Ovary (tissue), 9 donors: Measurements from ENCODE around the gene ACO1. TPM values are rescaled to one million over a fixed set of nuclear protein-coding genes. Genes with fewer than 3 reads are reported as not detected.

Source experiments
- DNase-seq, 5 donors: peaks; one replicate each; pipeline ENCODE4 v3.0.0-alpha.2; 2019 to 2020
- H3K27ac ChIP-seq, 2 donors: fragments of 200-600 bp; one replicate each; pipeline versions ENCODE4 v1.5.1 to v1.8.0; 2019 to 2022
- H3K27me3 ChIP-seq: fragments of 200-600 bp; one replicate; pipeline ENCODE4 v1.8.0; 2022
- H3K36me3 ChIP-seq: fragments of 200-600 bp; sonication (generic); one replicate; pipeline ENCODE4 v1.5.1; 2019
- H3K4me1 ChIP-seq: one replicate; pipeline ENCODE4 v1.8.1; 2013; ENCODE audit warnings: mild to moderate bottlenecking, moderate library complexity; ENCODE audit not compliant: insufficient read depth
- H3K4me3 ChIP-seq: fragments of 200-600 bp; sonication (generic); one replicate; pipeline ENCODE4 v1.5.1; 2017
- H3K9me3 ChIP-seq, 2 donors: fragments of 200-600 bp in 1 of 2; sonication (generic) in 1 of 2; one replicate each; pipeline versions ENCODE4 v1.5.1 to v1.8.1; 2013 to 2019; ENCODE audit warnings: mild to moderate bottlenecking in 1 of 2, moderate library complexity in 1 of 2
- EP300 ChIP-seq: sonication (generic); formaldehyde crosslinking; IDR thresholded peaks from one replicate; pipeline ENCODE4 v1.6.1; 2017; ENCODE audit warnings: antibody characterized with exemption
- POLR2A ChIP-seq: fragments of 450-650 bp; IDR thresholded peaks from one replicate; pipeline ENCODE4 v1.6.1; 2017; ENCODE audit warnings: antibody characterized with exemption, mild to moderate bottlenecking, moderate library complexity
- WGBS, 3 donors: extraction: QIAGEN DNeasy Blood & Tissue Kit in 1 of 3; methylation state at CpG; one replicate each; pipeline versions ENCODE4 v1.1.5 to v1.1.7; 2013 to 2017; 5-methylcytosine and 5-hydroxymethylcytosine counted together
- intact Hi-C, 4 donors: fragments of 100-400 bp; cut with DNase I; formaldehyde crosslinking; loops; one replicate each; pipeline versions ENCODE4 v1.11.0 to v1.15.1; 2022 to 2023
- polyA plus RNA-seq, 2 donors: library from polyadenylated mRNA; stranded (reverse); fragments of 200-250 nt in 1 of 2; fragments of 350-450 nt in 1 of 2; fragmentation: Illumina TruSeq in 1 of 2; extraction: RNeasy Lipid Tissue Mini Kit (QIAGEN cat#74804) in 1 of 2; gene quantifications; one replicate each; pipeline ENCODE4 v1.2.3, GENCODE V29; 2013 to 2014
- total RNA-seq, 7 donors: library from RNA; depleted of rRNA in 2 of 7; stranded (reverse); fragments of >200 nt in 2 of 7; fragmentation: NEBNext Ultra II Directional in 3 of 7; extraction: Animal tissue kit (Norgen Biotek cat#: 25700) in 3 of 7; gene quantifications; one replicate each; pipeline versions ENCODE4 v1.1.0 to v1.2.4, GENCODE V29; 2016 to 2023
- TF ChIP-seq, protein P1 (sequence below), 3 donors: fragments of 450-650 bp in 2 of 3; fragments of 200-600 bp in 1 of 3; IDR thresholded peaks; one replicate each; pipeline versions ENCODE4 v1.5.1 to v1.8.0; 2016 to 2022; ENCODE audit warnings: antibody characterized with exemption in 3 of 3, mild to moderate bottlenecking in 1 of 3
- donor health status: DM: no; HTN: no; CAD: no; lungs with moderate emphysema.
- donor health status: DM: no; HTN: no; CAD: no.
- donor health status: Bipolar disorder and iron deficiency.
- donor health status: DM: yes; HTN: yes; CAD: no.
- donor health status: DM: no; HTN: no; CAD: no.
- donor health status: DM: yes; HTN: yes; CAD: no.

The ACO1 gene
- total and polyA plus RNA-seq, 9 donors, result 15.6 to 111 (median 30.5) TPM

- no peaks in the 10 kb centered on the region for H3K36me3 ChIP-seq
- TF ChIP-seq, protein P1, sequence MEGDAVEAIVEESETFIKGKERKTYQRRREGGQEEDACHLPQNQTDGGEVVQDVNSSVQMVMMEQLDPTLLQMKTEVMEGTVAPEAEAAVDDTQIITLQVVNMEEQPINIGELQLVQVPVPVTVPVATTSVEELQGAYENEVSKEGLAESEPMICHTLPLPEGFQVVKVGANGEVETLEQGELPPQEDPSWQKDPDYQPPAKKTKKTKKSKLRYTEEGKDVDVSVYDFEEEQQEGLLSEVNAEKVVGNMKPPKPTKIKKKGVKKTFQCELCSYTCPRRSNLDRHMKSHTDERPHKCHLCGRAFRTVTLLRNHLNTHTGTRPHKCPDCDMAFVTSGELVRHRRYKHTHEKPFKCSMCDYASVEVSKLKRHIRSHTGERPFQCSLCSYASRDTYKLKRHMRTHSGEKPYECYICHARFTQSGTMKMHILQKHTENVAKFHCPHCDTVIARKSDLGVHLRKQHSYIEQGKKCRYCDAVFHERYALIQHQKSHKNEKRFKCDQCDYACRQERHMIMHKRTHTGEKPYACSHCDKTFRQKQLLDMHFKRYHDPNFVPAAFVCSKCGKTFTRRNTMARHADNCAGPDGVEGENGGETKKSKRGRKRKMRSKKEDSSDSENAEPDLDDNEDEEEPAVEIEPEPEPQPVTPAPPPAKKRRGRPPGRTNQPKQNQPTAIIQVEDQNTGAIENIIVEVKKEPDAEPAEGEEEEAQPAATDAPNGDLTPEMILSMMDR (IDR thresholded peaks at IDR 0.05), result no peak
- TF ChIP-seq POLR2A (no peak), EP300 (no peak)
- intact Hi-C loops, result no loop called here
- H3K27me3 ChIP-seq, result no peaks in the 10 kb centered on the region
- H3K4me3 ChIP-seq, result no peak overlapping the region
- H3K9me3 ChIP-seq, result no peaks in the 10 kb centered on the region
- H3K27ac ChIP-seq, result no peak overlapping the region
- no peaks in the 10 kb centered on the region for H3K4me1 ChIP-seq
- no peak for DNase-seq
Measured at GRCh38 chr9:32371279-32371678, 13.2 kb upstream of the ACO1 start.

- H3K4me3 ChIP-seq, result no peak overlapping the region
- H3K4me1 ChIP-seq, result no peaks in the 10 kb centered on the region
- no peaks in the 10 kb centered on the region for H3K9me3 ChIP-seq
- no peak overlapping the region for H3K27ac ChIP-seq
- H3K27me3 ChIP-seq, result no peaks in the 10 kb centered on the region
- 88 to 94% (median 93%) methylated on average over 2 of the region's 2 CpGs for WGBS, 3 donors
- no peaks in the 10 kb centered on the region for H3K36me3 ChIP-seq
- intact Hi-C loops, result no loop called here
- no peak for DNase-seq
- TF ChIP-seq POLR2A, result no peak
- no peak for TF ChIP-seq EP300
- TF ChIP-seq, protein P1 (IDR thresholded peaks at IDR 0.05), result no peak
Measured at GRCh38 chr9:32371679-32372078, 12.8 kb upstream of the ACO1 start.

- no peaks in the 10 kb centered on the region for H3K27me3 ChIP-seq
- no peaks in the 10 kb centered on the region for H3K9me3 ChIP-seq
- DNase-seq, result no peak
- WGBS, 3 donors, result 25 to 37% (median 33%) methylated on average over 2 of the region's 2 CpGs
- no peak overlapping the region for H3K27ac ChIP-seq
- TF ChIP-seq, protein P1 (IDR thresholded peaks at IDR 0.05), result no peak
- no peak for TF ChIP-seq POLR2A
- no peak for TF ChIP-seq EP300
- intact Hi-C loops, result loop anchor here in 2 of 4 donors (5.0 kb wide), 2 partner anchors 206 to 596 kb away; no protein-coding TSS in a partner anchor
- H3K36me3 ChIP-seq, result no peaks in the 10 kb centered on the region
- no peak overlapping the region for H3K4me3 ChIP-seq
- H3K4me1 ChIP-seq, result no peaks in the 10 kb centered on the region
Measured at GRCh38 chr9:32376285-32376684, 8.2 kb upstream of the ACO1 start.

- 0 to 1% (median 0%) methylated on average over 3 of the region's 3 CpGs for WGBS, 3 donors
- Histone ChIP-seq H3K9me3 (no peaks in the 10 kb centered on the region), H3K36me3 (no peaks in the 10 kb centered on the region), H3K27me3 (no peaks in the 10 kb centered on the region), H3K4me3 (no peak overlapping the region), H3K4me1 (no peaks in the 10 kb centered on the region), H3K27ac (no peak overlapping the region)
- DNase-seq, result peak in 1 of 5 donors; percentile 39
- TF ChIP-seq, protein P1 (IDR thresholded peaks at IDR 0.05), result peak in 2 of 3 donors; percentile 62 to 73
- TF ChIP-seq EP300, result no peak
- intact Hi-C loops, result loop anchor here (2.0 to 5.0 kb wide), 5 partner anchors 194 to 594 kb away; partner anchors contain the start of gene NDUFB6 (in 1 of the 4)
Measured at GRCh38 chr9:32378496-32378895, 5.9 kb upstream of the ACO1 start.
